Retinal pigment epithelial cell (primary cell): ENCODE data around the gene NSUN2.
"Not testable (repeated sequence)": the region's sequence is repeated elsewhere in the genome, so short reads cannot be mapped to it uniquely, and the experiment has no call there.

Experiments used
- DNase-seq: peaks from one replicate; pipeline ENCODE4 v3.0.0-alpha.2; 2010; ENCODE audit warnings: low read depth
- H3K4me3 ChIP-seq: 2 replicates; pipeline ENCODE4 v1.5.1; 2011; ENCODE audit warnings: mild to moderate bottlenecking, low read length, control low read depth, moderate library complexity
- TF ChIP-seq, protein P1 (sequence below): conservative IDR thresholded peaks from 2 replicates; pipeline ENCODE4 v1.5.1; 2011; ENCODE audit warnings: low read depth, low read length, control low read depth, inconsistent platforms

Gene NSUN2

DNA sequence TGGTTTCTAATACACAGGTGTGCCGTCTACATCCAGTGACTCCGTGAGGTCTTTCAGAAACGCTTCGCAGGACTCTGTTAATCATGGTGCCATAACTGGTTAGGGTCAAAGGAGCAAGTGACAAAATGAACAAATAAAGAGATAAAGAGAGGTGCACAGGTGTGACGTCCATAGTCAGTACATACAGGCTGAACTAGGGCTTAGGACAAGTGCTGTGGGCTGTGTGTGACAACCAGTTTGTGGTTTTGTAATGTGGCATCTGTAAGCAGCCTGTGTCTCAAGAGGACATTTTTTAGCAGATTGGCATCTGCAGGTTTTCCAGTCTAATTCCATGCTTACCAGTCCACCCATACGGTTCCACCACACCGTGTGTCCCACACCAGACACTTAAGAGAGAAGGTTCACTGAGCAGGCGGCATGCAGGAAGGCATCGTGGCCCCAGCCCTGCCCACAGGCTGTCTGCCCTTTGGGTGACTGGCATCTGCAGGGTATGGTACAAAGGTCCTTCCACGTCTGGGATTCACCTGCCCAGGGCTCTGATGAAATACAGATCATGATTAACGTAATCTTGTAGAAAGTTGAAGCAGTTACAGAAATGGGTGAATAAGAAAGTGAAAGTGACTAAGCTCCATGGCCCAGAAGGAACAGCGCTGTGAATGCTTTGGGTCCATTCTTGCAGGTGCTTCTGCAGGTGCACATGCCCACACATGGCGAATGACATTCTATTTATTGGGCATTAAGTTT lies 27.3 kb upstream of the NSUN2 start:
- no peak for DNase-seq
- no peak overlapping the region for H3K4me3 ChIP-seq
- TF ChIP-seq, protein P1, sequence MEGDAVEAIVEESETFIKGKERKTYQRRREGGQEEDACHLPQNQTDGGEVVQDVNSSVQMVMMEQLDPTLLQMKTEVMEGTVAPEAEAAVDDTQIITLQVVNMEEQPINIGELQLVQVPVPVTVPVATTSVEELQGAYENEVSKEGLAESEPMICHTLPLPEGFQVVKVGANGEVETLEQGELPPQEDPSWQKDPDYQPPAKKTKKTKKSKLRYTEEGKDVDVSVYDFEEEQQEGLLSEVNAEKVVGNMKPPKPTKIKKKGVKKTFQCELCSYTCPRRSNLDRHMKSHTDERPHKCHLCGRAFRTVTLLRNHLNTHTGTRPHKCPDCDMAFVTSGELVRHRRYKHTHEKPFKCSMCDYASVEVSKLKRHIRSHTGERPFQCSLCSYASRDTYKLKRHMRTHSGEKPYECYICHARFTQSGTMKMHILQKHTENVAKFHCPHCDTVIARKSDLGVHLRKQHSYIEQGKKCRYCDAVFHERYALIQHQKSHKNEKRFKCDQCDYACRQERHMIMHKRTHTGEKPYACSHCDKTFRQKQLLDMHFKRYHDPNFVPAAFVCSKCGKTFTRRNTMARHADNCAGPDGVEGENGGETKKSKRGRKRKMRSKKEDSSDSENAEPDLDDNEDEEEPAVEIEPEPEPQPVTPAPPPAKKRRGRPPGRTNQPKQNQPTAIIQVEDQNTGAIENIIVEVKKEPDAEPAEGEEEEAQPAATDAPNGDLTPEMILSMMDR = no peak

DNA sequence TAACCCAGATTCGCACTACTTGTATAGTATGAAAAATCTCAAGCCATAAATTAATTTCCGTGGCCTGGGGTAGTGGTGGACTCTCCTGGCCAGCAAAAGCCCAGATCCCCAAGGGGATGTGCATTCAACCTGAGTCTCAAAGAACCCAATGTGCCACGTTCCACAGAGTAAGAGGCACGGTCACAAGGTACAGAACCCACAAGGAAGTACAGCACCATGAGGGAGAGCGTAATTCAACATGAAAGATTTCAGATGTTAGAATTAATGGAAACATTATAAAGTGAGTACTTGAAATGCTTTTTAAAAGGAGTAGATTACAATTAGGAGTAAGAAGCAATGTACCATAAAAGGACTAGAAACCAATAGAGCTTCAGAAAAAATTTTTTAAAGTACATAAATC lies 23.8 kb upstream of the NSUN2 start:
- DNase-seq = no peak
- TF ChIP-seq, protein P1 = no peak
- no peak overlapping the region for H3K4me3 ChIP-seq

GRCh38 chr5:6655432-6655831 lies 22.6 kb upstream of the NSUN2 start:
- no peak overlapping the region for H3K4me3 ChIP-seq
- TF ChIP-seq, protein P1 = no peak
- DNase-seq = no peak

DNA sequence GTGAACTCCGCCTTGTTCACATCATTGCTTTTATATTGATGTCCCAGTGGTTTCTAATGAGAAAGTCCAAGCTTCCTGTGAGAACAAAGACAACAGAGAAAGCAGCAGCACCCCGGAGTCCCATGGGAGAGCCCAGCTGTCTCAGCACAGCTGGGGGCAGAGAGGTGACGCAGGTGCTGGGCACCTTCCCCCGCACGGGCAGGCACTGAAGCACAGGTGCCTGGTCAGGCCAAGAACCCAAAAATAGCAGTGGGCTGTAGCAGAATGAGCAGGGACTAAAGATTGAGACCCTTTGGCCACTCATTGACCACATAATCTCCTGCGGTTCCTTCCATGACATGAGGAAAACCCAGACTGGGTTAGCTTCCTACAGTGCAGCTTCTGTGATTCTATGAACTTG lies 19.2 kb upstream of the NSUN2 start:
- DNase-seq = no peak
- no peak overlapping the region for H3K4me3 ChIP-seq
- TF ChIP-seq, protein P1 = no peak

DNA sequence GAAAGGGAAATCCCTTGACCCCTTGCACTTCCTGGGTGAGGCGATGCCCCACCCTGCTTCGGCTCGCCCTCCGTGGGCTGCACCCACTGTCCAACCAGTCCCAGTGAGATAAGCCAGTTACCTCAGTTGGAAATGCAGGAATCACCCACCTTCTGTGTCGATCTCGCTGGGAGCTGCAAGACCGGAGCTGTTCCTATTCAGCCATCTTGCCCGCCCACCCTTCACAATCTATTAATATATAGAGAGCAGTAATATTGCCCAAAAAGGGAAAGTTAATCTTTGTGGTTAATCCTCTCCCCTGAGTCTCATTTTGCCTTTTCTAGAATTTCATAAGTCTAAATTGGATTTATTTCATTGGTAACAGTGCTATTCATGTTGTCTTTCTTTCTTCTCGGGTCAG lies 16.8 kb upstream of the NSUN2 start:
- DNase-seq = no peak
- no peak overlapping the region for H3K4me3 ChIP-seq
- TF ChIP-seq, protein P1 = no peak

GRCh38 chr5:6649186-6649585 lies 16.3 kb upstream of the NSUN2 start:
- TF ChIP-seq, protein P1 = no peak
- H3K4me3 ChIP-seq = no peak overlapping the region
- no peak for DNase-seq

- not testable (repeated sequence) for DNase-seq, H3K4me3 ChIP-seq
Observed at GRCh38 chr5:6645571-6646362, 12.9 kb upstream of the NSUN2 start.
